ENCODE data around the gene GNA12. TPM values are rescaled to one million over a fixed set of nuclear protein-coding genes. Genes with fewer than 3 reads are reported as not detected.
"Not testable (repeated sequence)": the region's sequence is repeated elsewhere in the genome, so short reads cannot be mapped to it uniquely, and the experiment has no call there.

Gene GNA12
- polyA plus RNA-seq, 1 of the 3 experiments (the other 2 are of a cell fraction): 64.8 TPM

- no peak for TF ChIP-seq REST (IDR thresholded peaks at IDR 0.05; ENCODE audit: low read depth, low read length)
Measured at GRCh38 chr7:2751086-2751485, 93.0 kb downstream of the GNA12 start (continued).

- WGBS (ENCODE audit: low lambda C conversion rate): 91% methylated on average over 5 of the region's 5 CpGs
Measured at GRCh38 chr7:2750004-2750407, 94.1 kb downstream of the GNA12 start.

GRCh38 chr7:2748684-2749083 lies 95.4 kb downstream of the GNA12 start:
- H3K4me2 ChIP-seq; H3K4me1 ChIP-seq (ENCODE audit: control insufficient read depth in 1 of 2, insufficient read depth in 2 of 2, low read depth in 1 of 2, low read length in 1 of 2); CTCF ChIA-PET; H2AFZ ChIP-seq (ENCODE audit: low read depth); DNase-seq; H3K36me3 ChIP-seq (replicated peaks in 1 of 2; ENCODE audit: control insufficient read depth in 1 of 2, insufficient read depth in 2 of 2, low read length in 1 of 2); H3K27me3 ChIP-seq (ENCODE audit: insufficient read depth); POLR2A ChIA-PET; H3K9ac ChIP-seq; H3K4me3 ChIP-seq (ENCODE audit: low read depth in 2 of 2, low read length in 1 of 2); H3K27ac ChIP-seq (ENCODE audit: low read depth in 2 of 2, low read length in 1 of 2); H3K9me3 ChIP-seq; H3K9me2 ChIP-seq; H4K20me1 ChIP-seq (ENCODE audit: insufficient read depth); H3F3A ChIP-seq (replicated peaks; ENCODE audit: insufficient read depth): not testable (repeated sequence)
- H3K79me2 ChIP-seq (ENCODE audit: insufficient read depth): peaks cover 55% of the 10 kb centered on the region

More at GRCh38 chr7:2750004-2750407, 94.1 kb downstream of the GNA12 start:
- no peaks in the 10 kb centered on the region for H3K9me3 ChIP-seq
- DNase-seq: no peak
- peaks cover 0 to 2% of the 10 kb centered on the region in 2 experiments; a peak in 1 of 4 replicates for H3K4me1 ChIP-seq (ENCODE audit: control insufficient read depth in 1 of 2, insufficient read depth in 2 of 2, low read depth in 1 of 2, low read length in 1 of 2)
- no peak overlapping the region for H3K4me3 ChIP-seq (ENCODE audit: low read depth in 2 of 2, low read length in 1 of 2)
- no peak overlapping the region for H3K9ac ChIP-seq
- H3K27ac ChIP-seq (ENCODE audit: low read depth in 2 of 2, low read length in 1 of 2): no peak overlapping the region
- peaks cover 0 to 4% of the 10 kb centered on the region in 2 experiments for H3K36me3 ChIP-seq (replicated peaks in 1 of 2; ENCODE audit: control insufficient read depth in 1 of 2, insufficient read depth in 2 of 2, low read length in 1 of 2)
- TF ChIP-seq TCF12 (IDR thresholded peaks at IDR 0.05) (0 out of 2 replicates have a peak, but pooled peaks have one; percentile 20), MAX (IDR thresholded peaks at IDR 0.05; ENCODE audit: low read depth) (no peak)
- ChIA-PET POLR2A (no interaction called here), CTCF (interaction anchor here (1.0 kb wide), 1 partner anchor 69 kb away, joined by 3 read pairs; no protein-coding TSS in a partner anchor)
- peaks cover 4% of the 10 kb centered on the region for H3F3A ChIP-seq (replicated peaks; ENCODE audit: insufficient read depth)
- H3K4me2 ChIP-seq: no peak overlapping the region
- no peaks in the 10 kb centered on the region for H3K27me3 ChIP-seq (ENCODE audit: insufficient read depth)
- peaks cover 51% of the 10 kb centered on the region for H3K79me2 ChIP-seq (ENCODE audit: insufficient read depth)
- H3K9me2 ChIP-seq: no peaks in the 10 kb centered on the region
- no peaks in the 10 kb centered on the region for H4K20me1 ChIP-seq (ENCODE audit: insufficient read depth)
- no peak overlapping the region for H2AFZ ChIP-seq (ENCODE audit: low read depth)

- H3K4me1 ChIP-seq (ENCODE audit: control insufficient read depth in 1 of 2, insufficient read depth in 2 of 2, low read depth in 1 of 2, low read length in 1 of 2); H3K27ac ChIP-seq (ENCODE audit: low read depth in 2 of 2, low read length in 1 of 2); H3K27me3 ChIP-seq (ENCODE audit: insufficient read depth); H4K20me1 ChIP-seq (ENCODE audit: insufficient read depth); H3K9me3 ChIP-seq; H3K4me2 ChIP-seq; H3F3A ChIP-seq (replicated peaks; ENCODE audit: insufficient read depth); POLR2A ChIA-PET; H2AFZ ChIP-seq (ENCODE audit: low read depth); DNase-seq; H3K9me2 ChIP-seq; H3K4me3 ChIP-seq (ENCODE audit: low read depth in 2 of 2, low read length in 1 of 2); H3K9ac ChIP-seq; H3K36me3 ChIP-seq (replicated peaks in 1 of 2; ENCODE audit: control insufficient read depth in 1 of 2, insufficient read depth in 2 of 2, low read length in 1 of 2): not testable (repeated sequence)
- CTCF ChIA-PET: interaction anchor here (1.1 to 1.2 kb wide), 2 partner anchors 16 to 17 kb away, joined by 3 read pairs; no protein-coding TSS in a partner anchor
- 98% methylated on average over 19 of the region's 20 CpGs for WGBS (ENCODE audit: low lambda C conversion rate)
- H3K79me2 ChIP-seq (ENCODE audit: insufficient read depth): peaks cover 66% of the 10 kb centered on the region
Measured at GRCh38 chr7:2743523-2744185, 100.5 kb downstream of the GNA12 start.
